Cardiac muscle cell (in vitro differentiated cells and primary cell): ENCODE measurements around the gene PPRC1. TPM values are rescaled to one million over a fixed set of nuclear protein-coding genes. Genes with fewer than 3 reads are reported as not detected.
A peak's percentile ranks its signal among the peaks of the same experiment; 100 is the strongest.

ENCODE experiments used
- DNase-seq, 2 donors: peaks; one replicate each; pipeline versions ENCODE4 v3.0.0 to v3.0.0-alpha.2; 2010 to 2017; ENCODE audit warnings: low read depth in 1 of 2, low spot score in 1 of 2
- H3K27ac ChIP-seq: fragments of 200-600 bp; sonication (generic); 2 replicates; pipeline ENCODE4 v1.5.1; 2016
- H3K27me3 ChIP-seq: fragments of 200-600 bp; sonication (generic); 2 replicates; pipeline ENCODE4 v1.6.0; 2016; ENCODE audit warnings: control low read depth
- H3K36me3 ChIP-seq: fragments of 200-600 bp; sonication (generic); 2 replicates; pipeline ENCODE4 v1.5.1; 2016; ENCODE audit warnings: control low read depth
- H3K4me1 ChIP-seq: fragments of 200-600 bp; sonication (generic); 2 replicates; pipeline ENCODE4 v1.8.1; 2017; ENCODE audit warnings: low read depth, mild to moderate bottlenecking, mixed run types
- H3K4me3 ChIP-seq: fragments of 200-600 bp; sonication (generic); 2 replicates; pipeline ENCODE4 v1.5.1; 2016; ENCODE audit warnings: mild to moderate bottlenecking
- H3K9me3 ChIP-seq: fragments of 200-600 bp; sonication (generic); 2 replicates; pipeline ENCODE4 v1.5.1; 2017; ENCODE audit warnings: low read depth, mild to moderate bottlenecking, control low read depth
- polyA plus RNA-seq: library from polyadenylated mRNA; unstranded; fragments of >200 nt; fragmentation: Nextera tagmentation; extraction: Ambion mirVana; gene quantifications from 2 replicates; pipeline ENCODE4 v1.2.1, GENCODE V29; 2016
- total RNA-seq: library from RNA; depleted of rRNA; stranded (reverse); fragments of >200 nt; gene quantifications from 2 replicates; pipeline ENCODE4 v1.2.3, GENCODE V29; 2016
- TF ChIP-seq, protein P1 (sequence below): IDR thresholded peaks from 2 replicates; pipeline ENCODE4 v1.5.1; 2012; ENCODE audit warnings: low read depth, mild to moderate bottlenecking, low read length

PPRC1 gene
- total and polyA plus RNA-seq, 2 experiments from 2014 or later: 22.6 to 22.9 TPM

DNA sequence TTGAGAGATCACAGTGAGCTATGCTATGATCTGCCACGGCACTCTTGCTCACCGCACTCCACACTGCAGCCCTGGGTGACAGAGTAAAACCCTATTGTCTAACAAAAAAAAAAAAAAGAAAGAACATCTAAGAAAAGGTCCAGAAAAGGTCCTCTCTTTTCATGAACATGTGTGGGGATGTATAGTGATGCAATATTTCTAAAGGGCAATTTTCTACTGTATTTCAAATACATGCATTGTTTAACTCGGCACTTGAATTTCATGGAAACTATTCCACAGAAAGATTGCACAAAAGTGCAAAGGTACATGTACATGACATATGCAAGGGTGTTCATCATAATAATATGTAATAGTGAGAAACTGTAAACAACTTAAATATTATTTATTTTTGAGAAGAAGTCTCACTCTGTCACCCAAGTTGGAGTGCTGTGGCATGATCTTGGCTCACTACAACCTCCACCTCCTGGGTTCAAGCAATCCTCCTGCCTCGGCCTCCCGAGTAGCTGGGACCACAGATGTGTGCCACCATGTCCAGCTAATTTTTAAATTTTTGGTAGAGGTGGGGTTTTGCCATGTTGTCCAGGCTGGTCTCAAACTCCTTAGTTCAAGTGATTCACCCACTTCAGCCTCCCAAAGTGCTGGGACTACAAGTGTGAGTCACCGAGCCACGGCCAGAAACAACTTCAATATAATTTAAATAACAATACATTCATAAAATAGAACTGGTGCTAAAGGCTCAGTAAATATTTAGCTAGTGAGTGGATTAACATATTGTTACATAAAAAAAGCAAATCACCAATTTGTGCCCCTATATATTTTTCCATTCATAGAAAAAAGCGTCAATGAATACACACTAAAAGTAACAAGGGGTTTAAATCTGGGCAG, 1.3 kb upstream of the PPRC1 start:
- no peaks in the 10 kb centered on the region for H3K36me3 ChIP-seq
- TF ChIP-seq, protein P1, sequence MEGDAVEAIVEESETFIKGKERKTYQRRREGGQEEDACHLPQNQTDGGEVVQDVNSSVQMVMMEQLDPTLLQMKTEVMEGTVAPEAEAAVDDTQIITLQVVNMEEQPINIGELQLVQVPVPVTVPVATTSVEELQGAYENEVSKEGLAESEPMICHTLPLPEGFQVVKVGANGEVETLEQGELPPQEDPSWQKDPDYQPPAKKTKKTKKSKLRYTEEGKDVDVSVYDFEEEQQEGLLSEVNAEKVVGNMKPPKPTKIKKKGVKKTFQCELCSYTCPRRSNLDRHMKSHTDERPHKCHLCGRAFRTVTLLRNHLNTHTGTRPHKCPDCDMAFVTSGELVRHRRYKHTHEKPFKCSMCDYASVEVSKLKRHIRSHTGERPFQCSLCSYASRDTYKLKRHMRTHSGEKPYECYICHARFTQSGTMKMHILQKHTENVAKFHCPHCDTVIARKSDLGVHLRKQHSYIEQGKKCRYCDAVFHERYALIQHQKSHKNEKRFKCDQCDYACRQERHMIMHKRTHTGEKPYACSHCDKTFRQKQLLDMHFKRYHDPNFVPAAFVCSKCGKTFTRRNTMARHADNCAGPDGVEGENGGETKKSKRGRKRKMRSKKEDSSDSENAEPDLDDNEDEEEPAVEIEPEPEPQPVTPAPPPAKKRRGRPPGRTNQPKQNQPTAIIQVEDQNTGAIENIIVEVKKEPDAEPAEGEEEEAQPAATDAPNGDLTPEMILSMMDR: no peak
- H3K27ac ChIP-seq: no peak overlapping the region
- peaks cover 21% of the 10 kb centered on the region for H3K4me1 ChIP-seq
- no peak for DNase-seq
- H3K4me3 ChIP-seq: no peak overlapping the region
- no peaks in the 10 kb centered on the region for H3K9me3 ChIP-seq
- H3K27me3 ChIP-seq: no peaks in the 10 kb centered on the region

DNA sequence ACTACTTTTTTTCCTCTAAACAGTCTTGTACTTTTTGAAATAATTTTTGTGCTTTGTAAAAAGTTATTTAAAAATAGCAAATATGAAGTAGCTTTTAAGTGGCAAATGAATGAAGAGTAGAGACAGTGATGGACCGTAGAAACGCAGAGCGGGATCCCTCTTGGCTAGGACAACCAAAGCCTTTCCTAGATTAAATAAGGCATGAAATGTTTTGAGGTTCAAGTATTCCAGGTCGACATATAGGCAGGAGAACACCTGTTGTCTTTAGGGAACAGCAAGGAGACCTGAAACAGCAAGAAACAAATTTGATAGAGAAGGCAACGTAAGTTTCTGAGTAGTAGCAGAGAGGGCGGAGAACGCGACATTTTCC, 662 bp upstream of the PPRC1 start:
- no peak for DNase-seq
- Histone ChIP-seq H3K27me3 (no peaks in the 10 kb centered on the region), H3K4me3 (peak overlapping the region; percentile 47), H3K36me3 (no peaks in the 10 kb centered on the region), H3K27ac (no peak overlapping the region), H3K4me1 (peaks cover 26% of the 10 kb centered on the region), H3K9me3 (no peaks in the 10 kb centered on the region)
- TF ChIP-seq, protein P1: no peak

DNA sequence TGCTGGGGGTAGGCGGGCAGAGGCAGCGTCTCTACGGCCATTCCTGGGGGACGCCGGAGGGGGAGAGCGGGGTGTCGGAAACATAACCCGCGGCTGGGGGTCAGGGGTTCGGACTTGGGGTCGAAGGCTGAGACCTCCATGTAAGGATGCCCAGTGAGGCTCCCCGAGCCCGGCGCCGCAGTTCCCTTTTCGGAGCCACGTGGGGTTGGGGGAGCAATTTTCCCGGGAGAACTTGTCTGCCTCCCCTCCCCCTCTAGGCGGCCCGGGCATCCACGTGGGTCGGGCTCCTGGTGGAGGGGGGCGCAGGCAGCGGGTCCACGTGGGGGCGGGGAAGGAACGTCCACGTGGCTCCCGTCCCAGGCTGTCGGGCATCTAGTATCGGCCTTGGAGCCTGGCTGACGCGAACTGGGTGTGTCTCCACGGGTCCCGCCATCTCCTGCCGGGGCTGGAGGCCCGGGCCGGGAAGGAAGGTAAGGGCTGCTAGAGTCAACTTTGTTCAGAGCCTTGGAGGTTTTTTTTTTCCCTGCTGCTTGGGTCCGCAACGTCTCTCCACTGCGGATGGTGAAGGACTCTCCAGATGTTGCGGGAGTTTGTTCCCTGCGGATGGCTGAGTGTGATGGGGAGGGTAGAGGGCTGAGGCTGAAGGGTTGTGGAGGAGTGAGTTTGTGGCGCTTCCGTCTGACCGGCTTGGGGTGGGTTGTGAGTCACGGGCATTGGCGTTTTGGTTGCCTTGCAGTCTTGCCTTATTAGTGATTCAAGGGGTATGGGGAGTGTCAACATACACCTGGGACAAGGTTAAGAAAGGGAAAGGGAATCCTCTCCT, 744 bp downstream of the PPRC1 start:
- H3K4me1 ChIP-seq: peaks cover 33% of the 10 kb centered on the region
- H3K9me3 ChIP-seq: no peaks in the 10 kb centered on the region
- H3K4me3 ChIP-seq: peak overlapping the region; percentile 47
- H3K27me3 ChIP-seq: no peaks in the 10 kb centered on the region
- peak; percentile 82 to 85 for DNase-seq
- H3K36me3 ChIP-seq: peaks cover 8% of the 10 kb centered on the region
- peak overlapping the region; percentile 79 for H3K27ac ChIP-seq
- TF ChIP-seq, protein P1: no peak

DNA sequence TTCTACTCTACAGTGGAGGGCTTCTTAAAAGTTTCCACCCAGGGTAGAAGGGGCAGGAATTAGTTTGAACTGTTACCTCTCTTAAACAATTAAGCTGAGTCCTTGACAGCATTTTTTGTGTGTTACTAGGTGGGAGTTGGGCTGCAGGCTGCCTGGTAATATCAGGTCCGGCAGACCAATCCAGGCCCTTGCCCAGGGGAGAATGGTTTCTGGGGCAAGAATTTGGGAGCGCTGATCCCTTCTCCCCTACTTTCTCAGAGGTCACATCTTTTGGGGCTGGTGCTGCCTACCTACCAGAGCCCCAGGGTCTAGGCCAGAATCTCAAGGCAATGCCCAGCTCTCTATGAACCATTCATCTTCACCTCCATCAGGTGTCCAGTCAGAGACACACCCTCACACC, 1.6 kb downstream of the PPRC1 start:
- peak overlapping the region; percentile 47 for H3K4me3 ChIP-seq
- peak overlapping the region; percentile 79 for H3K27ac ChIP-seq
- no peaks in the 10 kb centered on the region for H3K9me3 ChIP-seq
- no peaks in the 10 kb centered on the region for H3K27me3 ChIP-seq
- TF ChIP-seq, protein P1: no peak
- H3K4me1 ChIP-seq: peaks cover 33% of the 10 kb centered on the region
- DNase-seq: no peak
- peaks cover 17% of the 10 kb centered on the region for H3K36me3 ChIP-seq

DNA sequence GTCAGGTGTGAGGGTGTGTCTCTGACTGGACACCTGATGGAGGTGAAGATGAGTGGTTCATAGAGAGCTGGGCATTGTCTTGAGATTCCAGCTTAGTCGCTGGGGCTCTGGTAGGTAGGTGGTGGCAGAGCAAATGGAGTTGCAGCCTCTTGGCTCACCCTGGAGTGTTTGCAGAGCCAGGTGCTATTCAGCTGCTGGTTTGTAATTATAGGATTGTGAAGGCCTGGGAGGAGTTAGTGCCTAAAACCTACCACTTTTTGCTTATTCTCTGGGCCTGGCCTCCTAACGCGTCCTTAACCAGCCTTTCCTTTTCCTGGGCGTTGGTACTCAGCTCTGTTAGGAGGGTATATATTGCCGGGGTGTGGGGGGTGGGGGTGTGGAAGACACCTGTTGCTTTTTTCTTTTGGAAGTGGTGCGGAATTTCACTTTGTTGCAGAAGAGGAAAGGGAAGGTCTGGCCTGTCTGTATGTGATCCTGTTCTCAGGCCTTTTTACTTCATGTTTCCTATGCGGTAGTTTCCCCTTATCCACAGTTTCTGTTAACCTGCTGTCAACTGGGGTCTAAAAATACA, 3.2 kb downstream of the PPRC1 start:
- Histone ChIP-seq H3K4me1 (peaks cover 33% of the 10 kb centered on the region), H3K27ac (peak overlapping the region; percentile 74), H3K9me3 (no peaks in the 10 kb centered on the region), H3K36me3 (peaks cover 32% of the 10 kb centered on the region), H3K4me3 (no peak overlapping the region), H3K27me3 (no peaks in the 10 kb centered on the region)
- TF ChIP-seq, protein P1: no peak
- DNase-seq: no peak
